SK-N-MC (cell line): ENCODE data around the gene POP4.

Experiments
- EZH2 ChIP-seq: fragments of 200-600 bp; sonication (generic); IDR thresholded peaks from one replicate; pipeline ENCODE4 v1.6.1; 2017; ENCODE audit warnings: antibody characterized with exemption
- FOXP2 ChIP-seq: optimal IDR thresholded peaks from 2 replicates; pipeline ENCODE3; 2011; ENCODE audit warnings: mild to moderate bottlenecking, moderate library complexity; ENCODE audit not compliant: insufficient read depth; ENCODE audit errors: extremely low read length, control extremely low read depth
- POLR2AphosphoS5 ChIP-seq: IDR thresholded peaks from 2 replicates; pipeline ENCODE4 v1.6.1; 2012; ENCODE audit warnings: mild to moderate bottlenecking, low read depth, low read length, borderline replicate concordance

- TF ChIP-seq POLR2AphosphoS5, result no peak
- no peak for TF ChIP-seq EZH2
- TF ChIP-seq FOXP2, result no peak
These were observed 31.6 kb upstream of the POP4 start for GRCh38 chr19:29574510-29574909.
